ENCODE measurements around the gene SREBF2. TPM values are rescaled to one million over a fixed set of nuclear protein-coding genes. Genes with fewer than 3 reads are reported as not detected.

The SREBF2 gene
- total and polyA plus RNA-seq, 2 donors (not counting 3 experiments of a cell fraction or from before 2014, with no cell fraction given): 101 to 136 TPM

- FAIRE-seq (no peak), DNase-seq (ENCODE audit: low read depth, low spot score) (no peak)
- Histone ChIP-seq H3K9me1 (replicated peaks; ENCODE audit: control insufficient read depth, extremely low read depth, insufficient read depth, low read length) (no peaks in the 10 kb centered on the region), H3K79me2 (ENCODE audit: control insufficient read depth, insufficient read depth, low read length) (no peaks in the 10 kb centered on the region), H3K36me3 (ENCODE audit: control insufficient read depth in 2 of 2, extremely low read depth in 1 of 2, insufficient read depth in 2 of 2, low read length in 2 of 2) (peaks cover 26 to 61% of the 10 kb centered on the region in 2 experiments), H3K4me1 (ENCODE audit: control insufficient read depth, extremely low read depth, insufficient read depth, low read length) (no peaks in the 10 kb centered on the region), H2AFZ (ENCODE audit: low read depth, low read length) (no peak overlapping the region), H3K4me3 (replicated peaks in 1 of 3; ENCODE audit: insufficient read depth in 1 of 3, low read depth in 1 of 3, low read length in 3 of 3) (no peak overlapping the region), H3K27me3 (ENCODE audit: control insufficient read depth in 2 of 2, insufficient read depth in 2 of 2, low read length in 2 of 2) (no peaks in the 10 kb centered on the region), H3K27ac (ENCODE audit: insufficient read depth, low read depth, low read length) (no peak overlapping the region), H3K9me3 (replicated peaks; ENCODE audit: control insufficient read depth, insufficient read depth, low read length) (no peaks in the 10 kb centered on the region), H3K9ac (replicated peaks; ENCODE audit: extremely low read depth, insufficient read depth, low read length) (no peak overlapping the region), H4K20me1 (replicated peaks; ENCODE audit: control insufficient read depth, extremely low read depth, insufficient read depth, low read length) (no peaks in the 10 kb centered on the region), H3K4me2 (ENCODE audit: insufficient read depth, low read length) (no peak overlapping the region)
- POLR2A ChIA-PET: no interaction called here
- no TSS peak for BruUV-seq (replicated peaks)
- intact Hi-C loops (cut with micrococcal nuclease): no loop called here
- TF ChIP-seq FOS (IDR thresholded peaks at IDR 0.05; ENCODE audit: borderline replicate concordance, insufficient read depth, low read length) (no peak), MAX (IDR thresholded peaks at IDR 0.05; ENCODE audit: insufficient read depth, insufficient read length) (no peak), MYC (IDR thresholded peaks at IDR 0.05; ENCODE audit: low read depth, low read length) (no peak), GATA2 (IDR thresholded peaks at IDR 0.05; ENCODE audit: insufficient read depth, insufficient read length, low read depth, low read length) (no peak), JUN (IDR thresholded peaks at IDR 0.05; ENCODE audit: borderline replicate concordance, insufficient read depth, insufficient read length, low read depth) (no peak), CTCF (IDR thresholded peaks at IDR 0.05; ENCODE audit: extremely low read depth in 1 of 2, insufficient read depth in 1 of 2, low read depth in 1 of 2, low read length in 2 of 2) (no peak), POLR2A (IDR thresholded peaks at IDR 0.05; ENCODE audit: low read depth, low read length) (no peak), POLR2AphosphoS5 (IDR thresholded peaks at IDR 0.05; ENCODE audit: insufficient read depth, low read depth, low read length) (no peak), EZH2 (IDR thresholded peaks at IDR 0.05; ENCODE audit: borderline replicate concordance, low read depth, low read length, severe bottlenecking) (no peak)
- dilution Hi-C loops (cut with MboI; ENCODE audit: extremely low pct_ligation_motif_present, low sequenced_read_pairs): no loop called here
- CTCF ChIA-PET: interaction anchor here (1.3 to 1.5 kb wide), 2 partner anchors 14 to 41 kb away, joined by 3 to 4 read pairs; no protein-coding TSS in a partner anchor
Observed at GRCh38 chr22:41899992-41900651, 67.2 kb downstream of the SREBF2 start.

Measured in endothelial cell of umbilical vein (primary cell).